ENCODE data around the gene SECISBP2. TPM values are rescaled to one million over a fixed set of nuclear protein-coding genes. Genes with fewer than 3 reads are reported as not detected.

SECISBP2 gene
- total and polyA plus RNA-seq, 2 of the 13 experiments (the other 11 are each of a cell fraction or from before 2014, with no cell fraction given): 32.4 to 38.0 TPM

GRCh38 chr9:89318123-89319014 lies at the start of gene SECISBP2 (continued):
- TF ChIP-seq XBP1 (CRISPR knock-in tag; IDR thresholded peaks at IDR 0.05) (no peak), HNRNPLL (IDR thresholded peaks at IDR 0.05; ENCODE audit: low read depth, low read length, poor library complexity, severe bottlenecking) (peak; percentile 77), E2F2 (CRISPR knock-in tag; IDR thresholded peaks at IDR 0.05; ENCODE audit: borderline replicate concordance) (no peak; the same call in 1 of the 2 replicates), ZNF256 (CRISPR knock-in tag; conservative IDR thresholded peaks at IDR 0.05) (no peak), MYPOP (CRISPR knock-in tag; IDR thresholded peaks at IDR 0.05) (peak; percentile 100), ZSCAN25 (CRISPR knock-in tag; IDR thresholded peaks at IDR 0.05) (peak; percentile 58; the same call in 1 of the 2 replicates), ZNF639 (CRISPR knock-in tag; conservative IDR thresholded peaks at IDR 0.05) (peak; percentile 87), ZSCAN22 (CRISPR knock-in tag; IDR thresholded peaks at IDR 0.05) (no peak), KLF9 (CRISPR knock-in tag; IDR thresholded peaks at IDR 0.05; ENCODE audit: low read depth) (no peak), CENPX (CRISPR knock-in tag; IDR thresholded peaks at IDR 0.05) (no peak), FLYWCH1 (CRISPR knock-in tag; IDR thresholded peaks at IDR 0.05) (no peak), NR2C2 (CRISPR knock-in tag; IDR thresholded peaks at IDR 0.05; ENCODE audit: borderline replicate concordance) (peak; percentile 82), ZNF282 (IDR thresholded peaks at IDR 0.05; ENCODE audit: partially characterized antibody) (no peak), TOPORS (CRISPR knock-in tag; IDR thresholded peaks at IDR 0.05) (peak; percentile 86; the same call in 1 of the 2 replicates), RNF2 (conservative IDR thresholded peaks at IDR 0.05; ENCODE audit: low read depth) (peak; percentile 86), ZUFSP (CRISPR knock-in tag; IDR thresholded peaks at IDR 0.05; ENCODE audit: borderline replicate concordance) (no peak), SMYD3 (CRISPR knock-in tag; IDR thresholded peaks at IDR 0.05) (0 out of 2 replicates have a peak, but pooled peaks have one; percentile 58), REST (IDR thresholded peaks at IDR 0.05; ENCODE audit: borderline replicate concordance in 1 of 2, low read depth in 1 of 2, low read length in 2 of 2) (peak in 1 of 2 experiments; percentile 14; a peak in 1 of 4 replicates), KMT2A (CRISPR knock-in tag; IDR thresholded peaks at IDR 0.05) (peak; percentile 95), ZNF33B (CRISPR knock-in tag; IDR thresholded peaks at IDR 0.05) (peak; percentile 90)
